HG02943 (cell line): ENCODE data around the gene CUEDC1.
"Not testable (repeated sequence)": the region's sequence is repeated elsewhere in the genome, so short reads cannot be mapped to it uniquely, and the experiment has no call there.

ENCODE experiments used
- ATAC-seq: cut with Tn5 transposase; IDR thresholded peaks from one replicate; pipeline ENCODE4 v1.9.1; 2021; ENCODE audit warnings: mild to moderate bottlenecking, low read depth, moderate library complexity; ENCODE audit not compliant: unreplicated experiment

CUEDC1 gene

DNA sequence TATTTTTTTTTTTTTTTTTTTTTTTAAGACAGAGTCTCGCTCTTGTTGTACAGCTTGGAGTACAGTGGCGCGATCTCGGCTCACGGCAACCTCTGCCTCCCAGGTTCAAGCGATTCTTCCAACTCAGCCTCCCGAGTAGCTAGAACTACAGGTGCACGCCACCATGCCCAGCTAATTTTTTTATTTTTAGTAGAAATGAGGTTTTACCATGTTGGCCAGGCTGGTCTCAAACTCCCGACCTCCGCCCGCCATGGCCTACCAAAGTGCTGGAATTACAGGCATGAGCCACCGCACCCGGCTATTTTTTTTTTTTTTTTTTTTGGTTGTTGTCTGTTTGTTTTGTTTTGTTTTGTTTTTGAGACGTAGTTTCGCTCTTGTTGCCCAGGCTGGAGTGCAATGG lies 3.2 kb upstream of the CUEDC1 start:
- not testable (repeated sequence) for ATAC-seq

- no peak for ATAC-seq
Observed at GRCh38 chr17:57957886-57958285, 2.7 kb upstream of the CUEDC1 start.

DNA sequence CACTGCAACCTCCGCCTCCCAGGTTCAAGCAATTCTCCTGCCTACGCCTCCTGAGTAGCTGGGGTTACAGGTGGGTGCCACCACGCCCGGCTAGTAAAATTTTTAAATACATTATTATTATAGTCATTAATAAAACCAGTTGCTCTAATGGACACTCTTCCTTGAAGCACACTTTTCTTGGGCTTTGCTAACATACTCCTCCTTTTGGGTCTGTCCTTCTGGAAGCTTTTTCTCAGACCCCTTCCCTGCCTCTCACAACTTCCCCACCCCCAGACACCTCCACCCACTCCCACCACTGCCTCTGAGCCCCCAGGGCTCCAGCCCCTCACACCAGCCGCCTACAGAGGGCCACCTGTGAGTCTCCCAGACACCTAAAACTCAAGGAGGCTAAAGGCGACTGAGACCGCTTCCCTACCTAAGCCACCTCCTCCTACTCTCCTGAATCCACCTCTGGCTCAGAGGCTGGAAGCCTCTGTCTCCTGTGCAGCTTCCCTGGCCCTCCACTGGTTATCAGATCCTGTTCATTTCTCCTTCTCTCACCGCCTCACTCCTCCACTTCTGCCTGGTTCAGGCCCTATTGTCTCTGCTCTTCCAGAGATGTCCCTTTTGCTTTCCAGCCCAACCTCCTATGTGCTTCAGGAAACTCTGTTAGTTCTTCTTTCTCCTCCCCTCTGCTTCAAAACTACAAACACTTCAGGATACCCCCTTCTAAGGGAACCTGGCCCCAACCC lies 2.1 kb upstream of the CUEDC1 start:
- ATAC-seq = no peak

DNA sequence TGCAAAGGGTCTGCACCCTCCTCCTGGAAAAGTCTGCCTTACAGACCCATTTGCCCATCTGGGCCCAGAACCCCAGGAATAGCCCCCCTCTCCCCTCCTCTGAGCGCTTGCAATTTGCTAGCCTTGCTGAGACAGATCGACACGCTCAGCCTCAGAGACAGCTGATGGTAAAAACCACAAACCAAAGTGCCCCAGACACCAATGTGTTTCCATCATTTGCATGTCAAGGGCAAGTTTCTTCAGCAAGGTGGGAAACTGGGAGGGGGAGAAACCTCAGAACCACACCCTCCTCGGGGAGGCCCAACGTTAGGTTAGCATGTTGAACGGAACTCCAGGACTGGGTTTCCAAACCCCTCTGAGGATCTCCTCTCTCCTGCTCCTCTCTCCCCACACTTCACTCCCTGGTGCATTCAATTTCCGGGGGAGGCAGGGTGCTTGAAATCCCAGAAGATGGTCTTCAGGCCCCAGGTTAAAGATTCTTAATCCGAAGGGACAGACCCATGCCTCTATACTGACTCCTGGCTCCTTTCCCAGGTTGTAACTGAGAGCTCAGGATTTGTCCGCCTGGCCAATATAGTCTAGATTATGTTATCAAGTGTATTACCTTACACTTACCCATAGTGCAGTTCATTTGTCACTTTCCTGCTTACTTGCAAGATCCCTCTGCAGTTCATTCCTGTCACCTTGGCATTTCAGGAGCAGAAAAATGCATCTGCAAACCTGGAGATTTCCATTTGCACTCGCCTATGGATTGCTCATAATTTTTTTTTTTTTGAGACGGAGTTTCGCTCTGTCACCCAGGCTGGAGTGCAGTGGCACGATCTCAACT lies 1.3 kb upstream of the CUEDC1 start:
- ATAC-seq = peak; percentile 66

GRCh38 chr17:57954397-57955182 lies 622 bp downstream of the CUEDC1 start:
- no peak for ATAC-seq

DNA sequence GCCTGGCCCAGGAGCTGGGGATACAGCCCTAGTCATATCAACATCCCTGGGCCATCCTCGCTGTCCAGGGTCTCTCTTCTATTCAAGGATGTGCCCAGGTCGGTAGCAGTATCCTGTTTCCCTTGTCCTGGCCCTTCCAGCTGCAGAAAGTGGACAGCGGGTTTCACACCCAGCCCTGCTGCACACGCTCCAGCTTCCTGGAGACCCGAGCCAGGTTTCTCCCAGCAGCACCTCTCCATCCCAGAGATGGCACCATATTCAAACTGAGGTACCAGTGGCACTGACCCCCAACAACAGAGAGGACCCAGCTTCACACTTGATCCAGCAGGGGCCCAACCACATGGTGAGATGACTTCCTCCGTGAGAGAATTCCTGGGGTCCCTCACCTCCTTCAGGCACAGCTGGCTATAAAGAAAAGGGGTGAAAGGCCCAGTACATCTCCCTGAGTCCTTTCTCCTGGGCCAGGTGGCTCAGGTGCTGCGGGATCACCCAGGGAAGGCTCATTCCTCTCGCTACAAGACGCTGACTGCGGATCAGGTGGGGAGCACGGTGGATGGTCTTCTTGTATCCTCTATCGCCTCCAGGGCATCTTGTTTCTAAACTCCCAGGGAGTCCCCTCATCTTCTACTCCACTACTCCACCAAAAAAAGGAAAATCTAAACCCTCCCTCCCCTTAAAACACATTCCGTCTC lies 1.4 kb downstream of the CUEDC1 start:
- no peak for ATAC-seq

DNA sequence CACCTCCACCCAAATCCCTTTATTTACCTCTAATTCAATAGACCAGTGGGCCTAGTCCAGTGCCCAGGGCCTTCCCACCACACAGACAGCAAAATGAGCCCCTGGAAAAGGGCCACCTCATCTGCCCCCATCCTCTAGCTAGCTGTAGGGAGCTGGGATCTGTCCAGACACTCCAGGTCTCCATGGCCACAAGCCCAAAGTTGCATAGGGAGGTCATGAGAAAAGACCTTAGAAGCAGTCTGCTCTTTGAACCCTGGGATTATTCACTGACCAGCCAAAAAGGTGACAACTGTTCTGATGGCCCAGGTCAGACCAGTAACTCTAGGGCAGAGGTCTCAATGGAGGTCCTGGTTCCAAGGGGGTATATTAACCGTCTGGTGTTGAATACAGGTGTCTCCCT lies 2.0 kb downstream of the CUEDC1 start:
- no peak for ATAC-seq

- ATAC-seq = no peak
Observed at GRCh38 chr17:57949649-57950048, 5.6 kb downstream of the CUEDC1 start.

- ATAC-seq = no peak
Observed at GRCh38 chr17:57948555-57949420, 6.4 kb downstream of the CUEDC1 start.

GRCh38 chr17:57948169-57948554 lies 7.0 kb downstream of the CUEDC1 start:
- ATAC-seq = no peak

DNA sequence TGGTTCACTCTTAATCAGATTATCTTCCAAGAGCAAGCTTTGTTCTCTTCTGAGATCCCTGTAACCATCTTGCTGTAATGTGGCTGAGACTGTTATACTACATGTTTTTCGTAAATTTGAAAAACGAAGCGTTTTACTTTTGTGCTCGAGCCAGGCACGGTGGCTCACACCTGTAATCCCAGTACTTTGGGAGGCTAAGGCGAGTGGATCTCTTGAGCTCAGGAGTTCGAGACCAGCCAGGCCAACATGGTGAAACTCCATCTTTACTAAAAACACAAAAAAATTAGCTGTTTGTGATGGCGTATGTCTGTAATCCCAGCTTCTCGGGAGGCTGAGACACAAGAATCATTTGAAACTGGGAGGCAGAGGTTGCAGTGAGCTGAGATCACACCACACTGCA lies 7.8 kb downstream of the CUEDC1 start:
- ATAC-seq = no peak

- ATAC-seq = peak; percentile 86
Observed at GRCh38 chr17:57946798-57947358, 8.3 kb downstream of the CUEDC1 start.

- ATAC-seq = peak; percentile 27
Observed at GRCh38 chr17:57945996-57946797, 9.0 kb downstream of the CUEDC1 start.

DNA sequence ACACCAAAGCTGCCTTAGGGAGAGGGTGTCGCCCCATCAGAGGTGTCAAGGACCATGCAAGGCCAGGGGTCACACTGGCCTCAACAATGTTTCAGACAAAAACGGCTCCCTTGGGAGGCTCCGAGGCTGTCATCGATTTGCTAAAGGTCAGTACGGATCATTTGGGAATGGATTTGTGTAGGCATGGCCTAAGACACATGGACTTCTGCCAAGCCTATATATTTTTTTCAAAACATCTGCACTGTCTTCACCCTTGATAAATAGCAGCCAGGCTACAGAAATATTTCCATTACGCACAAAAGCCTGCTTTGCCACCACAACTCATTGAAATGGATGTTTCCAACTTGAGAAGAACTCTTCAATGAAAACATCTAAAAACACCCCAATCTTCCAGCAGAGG lies 10.3 kb downstream of the CUEDC1 start:
- no peak for ATAC-seq

- no peak for ATAC-seq
Observed at GRCh38 chr17:57943645-57944044, 11.6 kb downstream of the CUEDC1 start.

DNA sequence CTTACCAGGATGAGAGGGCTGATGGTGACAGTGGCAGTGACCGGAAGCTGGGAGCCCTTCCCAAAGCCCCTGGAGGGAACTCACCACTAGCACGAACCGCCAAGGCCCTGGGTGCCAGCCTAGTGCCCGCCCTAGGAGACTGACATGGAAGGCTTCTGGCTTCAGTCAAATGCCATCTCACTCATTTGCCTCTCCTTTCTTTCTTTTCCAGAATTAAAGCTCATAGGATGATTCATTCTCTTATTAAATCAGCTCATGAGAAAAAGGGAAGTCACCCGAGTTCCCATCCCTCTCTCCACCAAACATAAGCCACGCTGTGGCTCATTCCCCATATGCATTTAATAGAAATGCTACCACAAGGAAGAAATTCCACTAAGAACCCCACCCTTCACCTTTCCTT lies 12.1 kb downstream of the CUEDC1 start:
- no peak for ATAC-seq

DNA sequence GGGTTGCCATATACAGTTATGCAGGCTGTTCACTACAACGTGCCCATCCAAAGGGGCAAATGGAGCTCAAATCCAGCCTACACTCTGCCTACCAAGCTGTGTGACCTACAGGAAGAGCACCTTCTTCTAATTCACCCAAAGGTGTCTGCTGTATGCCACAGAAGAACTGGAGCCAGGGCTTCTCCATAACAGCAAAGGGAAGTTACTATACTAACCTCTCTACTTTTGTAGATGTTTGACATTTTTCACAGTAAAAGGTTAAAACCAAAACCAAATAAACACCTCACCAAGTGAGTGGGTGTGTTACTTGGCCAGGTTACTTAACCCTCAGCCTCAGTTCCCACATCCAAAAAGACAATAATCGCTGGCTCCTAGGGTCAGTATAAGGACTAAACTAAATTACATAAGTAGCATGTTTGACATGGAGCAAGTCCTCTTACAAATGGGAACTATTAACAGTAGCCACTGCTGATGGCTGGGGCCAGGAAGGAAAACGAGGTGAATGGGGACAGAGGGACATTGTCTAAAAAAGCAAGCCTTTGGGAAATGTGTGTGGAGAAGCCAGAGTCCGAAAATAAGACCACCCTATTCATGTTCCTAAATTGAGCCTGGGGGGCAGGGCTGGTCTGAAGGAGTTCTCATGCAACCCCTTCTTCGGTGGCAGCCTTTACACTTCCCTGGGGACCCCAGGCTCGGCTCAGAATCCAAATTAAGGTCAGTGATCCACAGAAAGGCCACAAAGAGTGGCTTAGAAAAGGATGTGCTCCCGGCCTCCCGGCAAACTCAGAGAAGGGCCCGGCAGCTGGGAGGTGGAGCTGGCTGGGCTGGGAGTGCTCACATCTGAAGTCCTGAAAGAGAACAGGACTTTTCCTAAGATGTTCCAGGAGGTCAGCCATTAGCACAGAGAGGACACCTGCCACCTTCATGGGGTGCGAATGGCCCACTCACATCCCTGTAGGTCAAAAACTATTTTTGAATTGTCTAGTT lies 13.5 kb downstream of the CUEDC1 start:
- no peak for ATAC-seq
